ENCODE measurements around the gene RNF144A. TPM values are rescaled to one million over a fixed set of nuclear protein-coding genes. Genes with fewer than 3 reads are reported as not detected.

Gene RNF144A
- total and polyA plus RNA-seq, 2 donors (not counting 3 experiments of a cell fraction or from before 2014, with no cell fraction given) = 9.7 to 28.8 TPM

GRCh38 chr2:7018767-7019166 is 101.6 kb downstream of the RNF144A start:
- no peak overlapping the region for H3K4me2 ChIP-seq (ENCODE audit: insufficient read depth, low read length)
- H3K36me3 ChIP-seq (ENCODE audit: control insufficient read depth in 2 of 2, extremely low read depth in 1 of 2, insufficient read depth in 2 of 2, low read length in 2 of 2) = no peaks in the 10 kb centered on the region
- no peaks in the 10 kb centered on the region for H3K9me3 ChIP-seq (replicated peaks; ENCODE audit: control insufficient read depth, insufficient read depth, low read length)
- no peaks in the 10 kb centered on the region for H3K79me2 ChIP-seq (ENCODE audit: control insufficient read depth, insufficient read depth, low read length)
- DNase-seq (ENCODE audit: low read depth, low spot score) (no peak), FAIRE-seq (no peak)
- H2AFZ ChIP-seq (ENCODE audit: low read depth, low read length) = no peak overlapping the region
- H4K20me1 ChIP-seq (replicated peaks; ENCODE audit: control insufficient read depth, extremely low read depth, insufficient read depth, low read length) = no peaks in the 10 kb centered on the region
- H3K4me3 ChIP-seq (replicated peaks in 1 of 3; ENCODE audit: insufficient read depth in 1 of 3, low read depth in 1 of 3, low read length in 3 of 3) = no peak overlapping the region
- no TSS peak for BruUV-seq (replicated peaks)
- CTCF ChIA-PET = interaction anchor here (0.9 to 2.0 kb wide), 2 partner anchors 9 to 10 kb away, joined by 3 to 5 read pairs; no protein-coding TSS in a partner anchor
- TF ChIP-seq POLR2A (IDR thresholded peaks at IDR 0.05; ENCODE audit: low read depth, low read length) (no peak), MYC (IDR thresholded peaks at IDR 0.05; ENCODE audit: low read depth, low read length) (no peak), POLR2AphosphoS5 (IDR thresholded peaks at IDR 0.05; ENCODE audit: insufficient read depth, low read depth, low read length) (no peak), GATA2 (IDR thresholded peaks at IDR 0.05; ENCODE audit: insufficient read depth, insufficient read length, low read depth, low read length) (no peak), MAX (IDR thresholded peaks at IDR 0.05; ENCODE audit: insufficient read depth, insufficient read length) (no peak), CTCF (IDR thresholded peaks at IDR 0.05; ENCODE audit: extremely low read depth in 1 of 2, insufficient read depth in 1 of 2, low read depth in 1 of 2, low read length in 2 of 2) (no peak)
- no peak overlapping the region for H3K9ac ChIP-seq (replicated peaks; ENCODE audit: extremely low read depth, insufficient read depth, low read length)
- H3K27me3 ChIP-seq (ENCODE audit: control insufficient read depth in 2 of 2, insufficient read depth in 2 of 2, low read length in 2 of 2) = no peaks in the 10 kb centered on the region
- POLR2A ChIA-PET = no interaction called here
- dilution Hi-C loops (cut with MboI; ENCODE audit: extremely low pct_ligation_motif_present, low sequenced_read_pairs) (no loop called here), intact Hi-C loops (cut with micrococcal nuclease) (no loop called here)
- no peaks in the 10 kb centered on the region for H3K4me1 ChIP-seq (ENCODE audit: control insufficient read depth, extremely low read depth, insufficient read depth, low read length)
- no peaks in the 10 kb centered on the region for H3K9me1 ChIP-seq (replicated peaks; ENCODE audit: control insufficient read depth, extremely low read depth, insufficient read depth, low read length)
- no peak overlapping the region for H3K27ac ChIP-seq (ENCODE audit: insufficient read depth, low read depth, low read length)

GRCh38 chr2:7019191-7019590 is 102.0 kb downstream of the RNF144A start:
- Histone ChIP-seq H3K79me2 (ENCODE audit: control insufficient read depth, insufficient read depth, low read length) (no peaks in the 10 kb centered on the region), H3K27me3 (ENCODE audit: control insufficient read depth in 2 of 2, insufficient read depth in 2 of 2, low read length in 2 of 2) (no peaks in the 10 kb centered on the region), H3K9me3 (replicated peaks; ENCODE audit: control insufficient read depth, insufficient read depth, low read length) (no peaks in the 10 kb centered on the region), H2AFZ (ENCODE audit: low read depth, low read length) (no peak overlapping the region), H3K4me3 (replicated peaks in 1 of 3; ENCODE audit: insufficient read depth in 1 of 3, low read depth in 1 of 3, low read length in 3 of 3) (no peak overlapping the region), H3K27ac (ENCODE audit: insufficient read depth, low read depth, low read length) (no peak overlapping the region), H3K9me1 (replicated peaks; ENCODE audit: control insufficient read depth, extremely low read depth, insufficient read depth, low read length) (no peaks in the 10 kb centered on the region), H3K36me3 (ENCODE audit: control insufficient read depth in 2 of 2, extremely low read depth in 1 of 2, insufficient read depth in 2 of 2, low read length in 2 of 2) (no peaks in the 10 kb centered on the region), H3K4me2 (ENCODE audit: insufficient read depth, low read length) (no peak overlapping the region), H3K4me1 (ENCODE audit: control insufficient read depth, extremely low read depth, insufficient read depth, low read length) (no peaks in the 10 kb centered on the region), H4K20me1 (replicated peaks; ENCODE audit: control insufficient read depth, extremely low read depth, insufficient read depth, low read length) (no peaks in the 10 kb centered on the region), H3K9ac (replicated peaks; ENCODE audit: extremely low read depth, insufficient read depth, low read length) (no peak overlapping the region)
- no TSS peak for BruUV-seq (replicated peaks)
- no peak for DNase-seq (ENCODE audit: low read depth, low spot score)
- ChIA-PET POLR2A (no interaction called here), CTCF (interaction anchor here (0.9 kb wide), 1 partner anchor 8 kb away, joined by 3 read pairs; no protein-coding TSS in a partner anchor)
- dilution Hi-C loops (cut with MboI; ENCODE audit: extremely low pct_ligation_motif_present, low sequenced_read_pairs) = no loop called here
- TF ChIP-seq JUN (IDR thresholded peaks at IDR 0.05; ENCODE audit: borderline replicate concordance, insufficient read depth, insufficient read length, low read depth) = no peak
- no peak for TF ChIP-seq GATA2 (IDR thresholded peaks at IDR 0.05; ENCODE audit: insufficient read depth, insufficient read length, low read depth, low read length)
- no peak for TF ChIP-seq FOS (IDR thresholded peaks at IDR 0.05; ENCODE audit: borderline replicate concordance, insufficient read depth, low read length)
- no peak for TF ChIP-seq CTCF (IDR thresholded peaks at IDR 0.05; ENCODE audit: extremely low read depth in 1 of 2, insufficient read depth in 1 of 2, low read depth in 1 of 2, low read length in 2 of 2)
- TF ChIP-seq EZH2 (IDR thresholded peaks at IDR 0.05; ENCODE audit: borderline replicate concordance, low read depth, low read length, severe bottlenecking) = no peak
- TF ChIP-seq POLR2A (IDR thresholded peaks at IDR 0.05; ENCODE audit: low read depth, low read length) = no peak
- no peak for TF ChIP-seq MYC (IDR thresholded peaks at IDR 0.05; ENCODE audit: low read depth, low read length)
- TF ChIP-seq POLR2AphosphoS5 (IDR thresholded peaks at IDR 0.05; ENCODE audit: insufficient read depth, low read depth, low read length) = no peak
- TF ChIP-seq MAX (IDR thresholded peaks at IDR 0.05; ENCODE audit: insufficient read depth, insufficient read length) = no peak
- intact Hi-C loops (cut with micrococcal nuclease) = no loop called here
- FAIRE-seq = no peak

All from endothelial cell of umbilical vein (primary cell).